Thyroid gland (tissue), 4 donors: ENCODE data around the gene FABP7. TPM values are rescaled to one million over a fixed set of nuclear protein-coding genes. Genes with fewer than 3 reads are reported as not detected.

Source experiments
- DNase-seq, 2 donors: peaks; one replicate each; pipeline ENCODE4 v3.0.0-alpha.2; 2019
- H3K27ac ChIP-seq, 3 donors: fragments of 200-600 bp; sonication (generic); 1 replicate in 2 of 3; 2 replicates in 1 of 3; pipeline ENCODE4 v1.5.1; 2016 to 2019; ENCODE audit warnings: mild to moderate bottlenecking in 1 of 3, moderate library complexity in 1 of 3
- H3K27me3 ChIP-seq: fragments of 200-600 bp; sonication (generic); one replicate; pipeline ENCODE4 v1.5.1; 2019
- H3K36me3 ChIP-seq, 2 donors: fragments of 200-600 bp; sonication (generic); one replicate each; pipeline ENCODE4 v1.5.1; 2016 to 2019
- H3K4me1 ChIP-seq, 2 donors: fragments of 200-600 bp; sonication (generic); one replicate each; pipeline ENCODE4 v1.5.1; 2017 to 2019
- H3K4me3 ChIP-seq, 3 donors: fragments of 200-600 bp; sonication (generic); replicated peaks in 1 of 3; 1 replicate in 2 of 3; 2 replicates in 1 of 3; pipeline ENCODE4 v1.5.1; 2016; ENCODE audit warnings: mild to moderate bottlenecking in 1 of 3
- H3K9me3 ChIP-seq: fragments of 200-600 bp; sonication (generic); one replicate; pipeline ENCODE4 v1.5.1; 2017
- POLR2A ChIP-seq, 2 donors: fragments of 450-650 bp; IDR thresholded peaks; one replicate each; pipeline ENCODE4 v1.6.1; 2017; ENCODE audit warnings: antibody characterized with exemption in 2 of 2, mild to moderate bottlenecking in 2 of 2, moderate library complexity in 1 of 2
- WGBS, 2 donors: methylation state at CpG; one replicate each; pipeline ENCODE4 v1.1.5; 2017; 5-methylcytosine and 5-hydroxymethylcytosine counted together
- intact Hi-C: fragments of 100-400 bp; cut with DNase I; formaldehyde crosslinking; loops from one replicate; pipeline ENCODE4 v1.15.1; 2023
- total RNA-seq, 4 donors: library from RNA; depleted of rRNA; stranded (reverse); fragments of >200 nt; gene quantifications; one replicate each; pipeline ENCODE4 v1.2.3, GENCODE V29; 2016
- TF ChIP-seq, protein P1 (sequence below), 6 experiments: fragments of 200-600 bp in 3 of 6; fragments of 450-650 bp in 3 of 6; sonication (generic) in 3 of 6; IDR thresholded peaks; one replicate each; pipeline ENCODE4 v1.5.1; 2016 to 2019; ENCODE audit warnings: antibody characterized with exemption in 6 of 6, mild to moderate bottlenecking in 2 of 6, inconsistent platforms in 1 of 6, moderate library complexity in 1 of 6

FABP7 gene
- not detected for total RNA-seq

DNA sequence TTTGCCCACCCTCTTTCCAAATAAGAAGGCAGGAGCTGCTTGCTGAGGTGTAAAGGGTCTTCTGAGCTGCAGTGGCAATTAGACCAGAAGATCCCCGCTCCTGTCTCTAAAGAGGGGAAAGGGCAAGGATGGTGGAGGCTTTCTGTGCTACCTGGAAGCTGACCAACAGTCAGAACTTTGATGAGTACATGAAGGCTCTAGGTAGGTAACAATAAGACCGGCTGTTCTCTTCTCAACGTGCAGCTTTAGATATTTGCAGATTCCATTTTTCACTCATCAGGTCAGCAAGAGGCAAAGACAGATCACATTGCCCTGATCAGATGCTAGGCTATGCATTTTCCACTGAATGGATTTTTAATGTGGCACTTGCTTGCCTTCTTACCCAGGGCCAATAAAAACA, at the start of gene FABP7:
FABP7 (plus strand) TSS at position 50 of the 400 bp plus-strand sequence; CDS start at position 129, 79 bp downstream.
- no peaks in the 10 kb centered on the region for H3K4me1 ChIP-seq
- no peaks in the 10 kb centered on the region for H3K9me3 ChIP-seq
- H3K27ac ChIP-seq: no peak within 1 kb of the TSS
- no peak for DNase-seq
- 58 to 59% methylated on average over 3 of the region's 3 CpGs for WGBS, 2 donors
- no peak within 1 kb of the TSS for H3K4me3 ChIP-seq
- no peak for TF ChIP-seq POLR2A (IDR thresholded peaks at IDR 0.05)
- TF ChIP-seq, protein P1, sequence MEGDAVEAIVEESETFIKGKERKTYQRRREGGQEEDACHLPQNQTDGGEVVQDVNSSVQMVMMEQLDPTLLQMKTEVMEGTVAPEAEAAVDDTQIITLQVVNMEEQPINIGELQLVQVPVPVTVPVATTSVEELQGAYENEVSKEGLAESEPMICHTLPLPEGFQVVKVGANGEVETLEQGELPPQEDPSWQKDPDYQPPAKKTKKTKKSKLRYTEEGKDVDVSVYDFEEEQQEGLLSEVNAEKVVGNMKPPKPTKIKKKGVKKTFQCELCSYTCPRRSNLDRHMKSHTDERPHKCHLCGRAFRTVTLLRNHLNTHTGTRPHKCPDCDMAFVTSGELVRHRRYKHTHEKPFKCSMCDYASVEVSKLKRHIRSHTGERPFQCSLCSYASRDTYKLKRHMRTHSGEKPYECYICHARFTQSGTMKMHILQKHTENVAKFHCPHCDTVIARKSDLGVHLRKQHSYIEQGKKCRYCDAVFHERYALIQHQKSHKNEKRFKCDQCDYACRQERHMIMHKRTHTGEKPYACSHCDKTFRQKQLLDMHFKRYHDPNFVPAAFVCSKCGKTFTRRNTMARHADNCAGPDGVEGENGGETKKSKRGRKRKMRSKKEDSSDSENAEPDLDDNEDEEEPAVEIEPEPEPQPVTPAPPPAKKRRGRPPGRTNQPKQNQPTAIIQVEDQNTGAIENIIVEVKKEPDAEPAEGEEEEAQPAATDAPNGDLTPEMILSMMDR (IDR thresholded peaks at IDR 0.05): no peak
- no peaks in the 10 kb centered on the region for H3K36me3 ChIP-seq
- intact Hi-C loops: no loop called here
- H3K27me3 ChIP-seq: no peaks in the 10 kb centered on the region

- DNase-seq: no peak
- TF ChIP-seq, protein P1 (IDR thresholded peaks at IDR 0.05): no peak
- TF ChIP-seq POLR2A (IDR thresholded peaks at IDR 0.05): no peak
- no peaks in the 10 kb centered on the region for H3K4me1 ChIP-seq
- no peaks in the 10 kb centered on the region for H3K27me3 ChIP-seq
- no peaks in the 10 kb centered on the region for H3K36me3 ChIP-seq
- 85 to 92% methylated on average over 3 of the region's 3 CpGs for WGBS, 2 donors
- intact Hi-C loops: loop anchor here (5.0 to 10.0 kb wide), 2 partner anchors 107 to 584 kb away; no protein-coding TSS in a partner anchor
- H3K9me3 ChIP-seq: no peaks in the 10 kb centered on the region
- no peak overlapping the region for H3K27ac ChIP-seq
- H3K4me3 ChIP-seq: no peak overlapping the region
Measured at GRCh38 chr6:122730334-122730733, 49.2 kb upstream of the FABP7 start.

GRCh38 chr6:122730775-122731386, 48.6 kb upstream of the FABP7 start:
- DNase-seq: no peak
- Histone ChIP-seq H3K36me3 (no peaks in the 10 kb centered on the region), H3K9me3 (no peaks in the 10 kb centered on the region), H3K4me1 (no peaks in the 10 kb centered on the region), H3K4me3 (no peak overlapping the region), H3K27me3 (no peaks in the 10 kb centered on the region), H3K27ac (no peak overlapping the region)
- no peak for TF ChIP-seq POLR2A (IDR thresholded peaks at IDR 0.05)
- TF ChIP-seq, protein P1 (IDR thresholded peaks at IDR 0.05): peak; percentile 61 to 88 (median 76)
- 3% methylated on average over 4 of the region's 4 CpGs for WGBS, 2 donors
- intact Hi-C loops: loop anchor here (5.0 to 10.0 kb wide), 2 partner anchors 106 to 584 kb away; no protein-coding TSS in a partner anchor

DNA sequence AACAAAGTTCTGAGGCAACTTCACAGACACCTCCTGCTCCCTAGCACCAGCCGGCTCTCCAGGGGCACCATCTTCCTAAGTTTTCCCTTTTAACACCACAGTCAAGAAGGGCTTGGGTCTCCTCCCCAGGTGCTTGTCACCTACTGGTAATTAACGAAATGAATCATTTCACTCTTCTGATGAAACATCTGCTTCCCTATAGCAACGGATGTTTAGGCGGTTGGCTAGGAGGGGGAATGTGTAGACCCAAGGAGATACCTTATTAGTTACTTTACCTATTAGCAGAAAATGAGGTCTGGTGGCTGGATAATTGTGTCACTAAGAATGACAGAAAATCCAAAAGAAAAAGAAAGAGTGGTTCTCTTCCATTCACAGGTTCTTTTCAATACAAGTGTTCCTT, 46.3 kb upstream of the FABP7 start:
- WGBS, 2 donors: 80 to 86% methylated on average over 4 of the region's 4 CpGs
- intact Hi-C loops: loop anchor here (5.0 to 10.0 kb wide), 2 partner anchors 104 to 582 kb away; no protein-coding TSS in a partner anchor
- Histone ChIP-seq H3K4me1 (no peaks in the 10 kb centered on the region), H3K36me3 (no peaks in the 10 kb centered on the region), H3K4me3 (no peak overlapping the region), H3K27ac (no peak overlapping the region), H3K9me3 (no peaks in the 10 kb centered on the region), H3K27me3 (no peaks in the 10 kb centered on the region)
- DNase-seq: no peak
- TF ChIP-seq POLR2A (IDR thresholded peaks at IDR 0.05): no peak
- TF ChIP-seq, protein P1 (IDR thresholded peaks at IDR 0.05): no peak
